HL-60 (cell line): ENCODE data around the gene NODAL.

Experiments
- DNase-seq, 2 experiments: peaks; one replicate each; pipeline ENCODE4 v3.0.0-alpha.2; 2010 to 2020; ENCODE audit warnings: low read depth in 1 of 2, low spot score in 1 of 2
- H3K27ac ChIP-seq: fragments of 250-450 bp; sonication (Bioruptor Pico); replicated peaks from 2 replicates; pipeline ENCODE4 v1.5.1; 2020; ENCODE audit warnings: mild to moderate bottlenecking, moderate library complexity
- H3K27me3 ChIP-seq: fragments of 250-450 bp; sonication (Bioruptor Pico); 2 replicates; pipeline ENCODE4 v1.5.1; 2021; ENCODE audit warnings: mild to moderate bottlenecking, moderate library complexity; ENCODE audit not compliant: insufficient read depth, poor library complexity, severe bottlenecking
- H3K4me3 ChIP-seq: replicated peaks from 2 replicates; pipeline ENCODE4 v1.5.1; 2011; ENCODE audit warnings: mild to moderate bottlenecking, control low read depth, low read length; ENCODE audit not compliant: insufficient read depth
- GABPA ChIP-seq: IDR thresholded peaks from 2 replicates; pipeline ENCODE4 v1.6.1; 2012; ENCODE audit warnings: low read depth
- POLR2AphosphoS5 ChIP-seq: IDR thresholded peaks from 2 replicates; pipeline ENCODE4 v1.6.1; 2012; ENCODE audit warnings: low read depth
- REST ChIP-seq: IDR thresholded peaks from 2 replicates; pipeline ENCODE4 v1.6.1; 2012; ENCODE audit warnings: low read depth; ENCODE audit not compliant: insufficient replicate concordance
- SPI1 ChIP-seq: IDR thresholded peaks from 2 replicates; pipeline ENCODE4 v1.6.1; 2012; ENCODE audit warnings: low read depth, mild to moderate bottlenecking, borderline replicate concordance
- TF ChIP-seq, protein P1 (sequence below): IDR thresholded peaks from one replicate; pipeline ENCODE4 v1.5.1; 2011; ENCODE audit warnings: low read length, control low read depth, inconsistent platforms; ENCODE audit not compliant: insufficient read depth

The NODAL gene

GRCh38 chr10:70437721-70438120 is 3.8 kb downstream of the NODAL start:
- no peak for TF ChIP-seq POLR2AphosphoS5
- TF ChIP-seq, protein P1, sequence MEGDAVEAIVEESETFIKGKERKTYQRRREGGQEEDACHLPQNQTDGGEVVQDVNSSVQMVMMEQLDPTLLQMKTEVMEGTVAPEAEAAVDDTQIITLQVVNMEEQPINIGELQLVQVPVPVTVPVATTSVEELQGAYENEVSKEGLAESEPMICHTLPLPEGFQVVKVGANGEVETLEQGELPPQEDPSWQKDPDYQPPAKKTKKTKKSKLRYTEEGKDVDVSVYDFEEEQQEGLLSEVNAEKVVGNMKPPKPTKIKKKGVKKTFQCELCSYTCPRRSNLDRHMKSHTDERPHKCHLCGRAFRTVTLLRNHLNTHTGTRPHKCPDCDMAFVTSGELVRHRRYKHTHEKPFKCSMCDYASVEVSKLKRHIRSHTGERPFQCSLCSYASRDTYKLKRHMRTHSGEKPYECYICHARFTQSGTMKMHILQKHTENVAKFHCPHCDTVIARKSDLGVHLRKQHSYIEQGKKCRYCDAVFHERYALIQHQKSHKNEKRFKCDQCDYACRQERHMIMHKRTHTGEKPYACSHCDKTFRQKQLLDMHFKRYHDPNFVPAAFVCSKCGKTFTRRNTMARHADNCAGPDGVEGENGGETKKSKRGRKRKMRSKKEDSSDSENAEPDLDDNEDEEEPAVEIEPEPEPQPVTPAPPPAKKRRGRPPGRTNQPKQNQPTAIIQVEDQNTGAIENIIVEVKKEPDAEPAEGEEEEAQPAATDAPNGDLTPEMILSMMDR, result no peak
- TF ChIP-seq SPI1, result no peak
- TF ChIP-seq REST, result no peak
- no peak for TF ChIP-seq GABPA
- Histone ChIP-seq H3K4me3 (no peak overlapping the region), H3K27me3 (peaks cover 37% of the 10 kb centered on the region), H3K27ac (no peak overlapping the region)
- no peak for DNase-seq

- TF ChIP-seq, protein P1, result no peak
- TF ChIP-seq GABPA (no peak), SPI1 (no peak), POLR2AphosphoS5 (no peak), REST (no peak)
- no peak for DNase-seq
- H3K27me3 ChIP-seq, result peaks cover 17% of the 10 kb centered on the region
- no peak overlapping the region for H3K4me3 ChIP-seq
- no peak overlapping the region for H3K27ac ChIP-seq
Observed at GRCh38 chr10:70435241-70436085, 6.0 kb downstream of the NODAL start.

GRCh38 chr10:70433581-70434280 is 7.8 kb downstream of the NODAL start:
- TF ChIP-seq POLR2AphosphoS5 (no peak), SPI1 (no peak)

GRCh38 chr10:70432561-70433263 is 8.8 kb downstream of the NODAL start:
- Histone ChIP-seq H3K4me3 (no peak overlapping the region), H3K27ac (no peak overlapping the region), H3K27me3 (no peaks in the 10 kb centered on the region)
- no peak for DNase-seq
- TF ChIP-seq SPI1 (no peak), REST (no peak), POLR2AphosphoS5 (no peak), GABPA (no peak)
- TF ChIP-seq, protein P1, result no peak

More at GRCh38 chr10:70433581-70434280, 7.8 kb downstream of the NODAL start:
- no peak for DNase-seq
- H3K27ac ChIP-seq, result no peak overlapping the region
- no peak overlapping the region for H3K4me3 ChIP-seq
- peaks cover 2% of the 10 kb centered on the region for H3K27me3 ChIP-seq
